GM19468 (cell line): Measurements from ENCODE around the gene CABLES1.
"Not testable (repeated sequence)": the region's sequence is repeated elsewhere in the genome, so short reads cannot be mapped to it uniquely, and the experiment has no call there.

Experiments
- ATAC-seq: cut with Tn5 transposase; IDR thresholded peaks from one replicate; pipeline ENCODE4 v1.9.1; 2021; ENCODE audit warnings: mild to moderate bottlenecking, moderate library complexity, moderate number of reproducible peaks; ENCODE audit not compliant: unreplicated experiment; ENCODE audit errors: extremely low read depth

Gene CABLES1

GRCh38 chr18:23138471-23138870 lies 3.2 kb downstream of the CABLES1 start:
- ATAC-seq, result no peak

GRCh38 chr18:23141104-23141999 lies 6.1 kb downstream of the CABLES1 start:
- ATAC-seq, result no peak

DNA sequence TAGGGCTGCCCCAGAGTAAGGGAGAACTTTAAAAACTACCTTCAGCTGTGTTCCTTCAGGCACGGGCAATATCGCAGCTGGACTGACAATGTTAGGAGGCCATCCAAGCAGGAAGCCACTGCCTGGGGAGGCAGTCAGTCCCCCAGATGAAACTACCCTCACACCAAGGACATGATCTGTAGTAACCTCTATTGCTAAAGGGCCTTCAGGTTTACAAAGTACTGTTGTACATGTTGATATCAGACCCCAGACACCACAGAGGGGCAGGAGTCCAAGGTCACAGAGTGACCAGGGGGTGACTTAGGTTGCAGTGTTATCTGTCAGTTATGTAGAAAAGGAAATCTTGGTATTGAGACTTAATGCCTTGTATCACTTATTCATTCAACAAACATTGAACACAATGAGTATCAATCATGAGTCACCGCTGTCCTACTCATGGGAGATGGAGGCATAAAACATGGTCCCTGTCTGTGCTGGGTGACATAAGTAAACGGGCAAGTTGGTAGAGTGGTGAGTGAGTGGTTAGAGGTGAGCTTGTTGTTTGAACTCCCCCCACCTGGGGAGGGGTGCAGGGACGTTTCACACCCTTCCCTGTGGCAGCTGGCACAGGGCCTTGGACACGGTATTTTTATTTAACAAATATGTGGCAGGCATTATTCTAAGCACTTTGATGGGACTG lies 7.1 kb downstream of the CABLES1 start:
- no peak for ATAC-seq

DNA sequence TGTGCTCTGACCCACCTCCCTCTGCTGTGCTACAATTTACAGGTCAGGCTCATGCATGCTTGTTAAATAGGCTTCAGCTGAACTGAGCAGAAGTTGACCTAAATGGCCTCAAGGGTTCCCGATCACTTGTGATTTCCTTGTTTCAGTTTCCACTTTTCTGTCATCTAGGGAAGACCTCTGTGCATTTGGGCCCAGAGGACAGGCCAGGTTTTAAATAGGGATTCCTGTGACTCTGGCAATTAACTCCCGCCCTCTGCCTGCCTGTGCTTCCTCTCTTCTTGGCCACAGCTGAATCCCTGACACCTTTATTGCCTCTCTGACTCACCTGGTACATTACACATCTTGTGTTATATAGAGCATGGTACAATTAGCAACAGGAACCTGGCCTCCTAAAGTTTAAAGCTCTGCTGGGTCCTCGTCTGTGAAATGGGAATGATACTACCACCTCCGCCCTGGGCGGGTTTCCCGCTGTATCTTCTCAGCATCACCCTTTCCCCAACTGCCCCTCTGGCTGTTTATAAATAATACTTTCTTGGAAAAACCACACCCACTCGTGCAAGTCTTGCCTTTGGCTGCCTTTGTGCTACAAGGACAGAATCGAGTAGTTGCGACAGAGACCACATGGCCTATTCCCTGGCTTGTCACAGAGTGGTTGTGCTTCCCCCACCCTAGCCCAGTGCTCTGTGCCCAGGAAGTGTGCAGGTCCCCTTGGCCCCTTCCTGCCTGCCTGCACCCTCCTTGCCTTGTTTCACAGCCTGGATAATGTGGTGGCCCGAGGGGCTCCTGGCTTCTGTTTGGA lies 7.9 kb downstream of the CABLES1 start:
- ATAC-seq, result no peak

DNA sequence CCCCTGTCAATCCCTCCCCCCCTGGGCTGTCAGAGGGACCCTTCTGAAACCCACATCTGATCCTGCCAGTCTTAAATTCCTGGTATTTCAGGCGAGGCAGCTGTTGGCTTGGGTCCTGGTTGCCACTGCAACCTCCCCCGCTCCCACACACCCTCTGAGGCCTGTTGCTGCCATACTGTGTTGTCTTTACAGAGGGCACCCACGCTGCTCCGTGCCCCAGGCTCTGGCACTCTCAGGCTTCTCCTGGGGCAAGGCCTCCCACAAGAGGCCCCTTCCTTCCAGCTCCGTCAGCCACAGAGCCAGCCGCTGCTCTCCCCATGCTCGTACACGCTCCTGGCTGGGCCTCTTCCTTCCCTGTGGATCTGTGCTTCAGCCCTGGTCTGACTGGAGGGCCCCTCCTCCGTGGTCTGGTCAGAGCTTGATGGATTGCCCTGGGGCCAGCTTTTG lies 8.6 kb downstream of the CABLES1 start:
- ATAC-seq, result no peak

DNA sequence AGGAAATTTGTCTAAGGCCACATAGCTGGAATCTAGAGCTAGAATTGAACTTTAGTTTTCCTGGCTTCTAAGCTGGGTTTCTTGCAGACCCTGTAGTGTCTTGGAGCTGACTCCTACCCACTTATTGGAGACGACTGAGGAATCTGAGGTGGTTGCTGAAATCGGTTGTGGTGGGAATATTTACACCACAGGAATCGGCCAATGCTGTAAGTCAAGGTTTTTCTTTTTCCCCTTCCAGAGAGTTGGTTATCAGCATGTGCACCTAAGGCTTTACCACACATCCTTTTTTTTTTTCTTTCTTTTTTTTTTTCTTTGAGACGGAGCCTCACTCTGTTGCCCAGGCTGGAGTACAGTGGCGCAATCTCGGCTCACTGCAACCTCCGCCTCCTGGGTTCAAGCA lies 9.4 kb downstream of the CABLES1 start:
- no peak for ATAC-seq

DNA sequence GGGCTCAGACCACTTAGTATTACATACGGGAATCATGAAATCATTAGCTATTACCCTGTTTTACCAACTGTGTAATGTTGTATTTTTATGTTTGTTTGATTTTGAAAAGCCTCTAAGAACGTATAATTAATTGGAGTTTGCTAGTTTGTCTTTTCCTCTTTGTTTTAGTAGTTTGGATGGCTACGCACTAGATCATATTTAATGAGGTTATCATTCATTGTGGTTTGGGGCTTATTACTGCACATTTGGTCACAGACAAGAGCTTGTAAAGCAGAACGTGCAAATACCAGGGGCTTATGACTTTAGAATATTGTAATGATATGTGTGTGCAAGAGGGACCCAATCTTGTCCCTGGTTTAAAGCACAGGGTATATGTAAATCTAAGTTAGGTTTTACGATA lies 10.3 kb downstream of the CABLES1 start:
- ATAC-seq, result no peak

DNA sequence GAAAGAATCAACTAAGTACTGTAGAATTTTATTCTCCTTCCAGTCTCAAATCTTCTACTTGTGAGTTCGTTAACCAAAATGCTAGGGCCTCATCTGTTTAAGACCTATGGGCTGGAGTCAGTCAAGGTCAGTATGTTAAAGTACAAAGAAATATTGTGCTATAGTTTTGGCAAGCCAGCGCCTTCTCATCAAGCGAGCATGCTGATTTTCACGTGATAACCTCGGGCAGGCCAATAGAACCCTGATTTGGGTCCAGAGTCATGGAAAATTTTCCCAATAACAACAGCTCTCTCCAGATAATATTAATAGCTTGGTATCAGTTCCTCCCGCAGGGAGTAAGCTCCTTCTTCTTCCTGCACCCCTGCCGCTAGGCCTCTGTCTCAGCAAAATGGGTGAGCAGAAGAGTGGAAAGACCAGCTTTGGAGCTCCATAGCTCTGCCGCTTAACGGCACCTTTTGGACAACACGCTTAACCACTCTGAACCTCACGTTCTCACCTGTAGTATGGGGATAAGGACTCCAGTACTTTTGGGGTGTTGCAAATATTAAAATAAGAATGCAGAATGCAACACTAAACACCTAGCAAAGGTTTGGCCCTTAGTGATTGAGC lies 11.7 kb downstream of the CABLES1 start:
- ATAC-seq, result no peak

DNA sequence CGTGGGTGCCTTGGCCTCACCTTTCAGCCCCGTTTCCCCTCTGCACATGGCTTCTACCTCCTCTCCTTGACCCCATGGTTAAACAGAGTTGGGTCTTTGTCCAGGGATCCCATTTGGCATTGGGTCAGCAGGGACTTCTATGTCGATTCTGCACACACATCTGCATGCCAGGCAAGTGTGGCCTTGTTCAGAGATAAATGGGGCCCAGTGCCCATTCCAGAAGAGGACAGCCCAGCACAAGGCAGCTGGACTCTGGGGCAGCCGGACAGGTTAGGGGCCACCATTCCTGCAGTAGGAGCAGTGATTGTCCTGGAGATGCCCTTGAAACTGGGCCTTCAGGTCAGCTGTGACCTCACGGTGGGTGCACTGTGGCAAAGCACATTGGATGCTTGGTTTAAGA lies 13.1 kb downstream of the CABLES1 start:
- ATAC-seq, result no peak

DNA sequence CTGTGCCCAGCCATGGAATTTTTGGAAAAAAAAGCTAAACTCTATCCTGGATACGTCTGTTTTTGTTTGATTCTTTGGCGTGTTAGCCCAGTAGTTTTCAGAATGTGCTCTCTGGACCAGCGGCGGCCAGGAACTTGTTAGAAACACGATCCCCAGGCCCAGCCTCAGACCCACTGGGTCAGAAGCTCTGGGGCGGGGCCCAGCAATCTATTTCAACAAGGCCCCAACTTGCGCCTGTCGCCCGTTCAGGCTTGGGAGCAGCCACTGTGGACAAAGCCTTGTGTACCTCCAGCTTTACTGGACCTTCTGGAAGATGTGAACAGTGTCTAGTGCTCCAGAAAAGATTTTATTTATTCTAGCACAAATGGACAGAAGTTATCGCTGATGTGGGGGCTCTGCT lies 14.3 kb downstream of the CABLES1 start:
- no peak for ATAC-seq

GRCh38 chr18:23151414-23152099 lies 16.3 kb downstream of the CABLES1 start:
- ATAC-seq, result no peak

DNA sequence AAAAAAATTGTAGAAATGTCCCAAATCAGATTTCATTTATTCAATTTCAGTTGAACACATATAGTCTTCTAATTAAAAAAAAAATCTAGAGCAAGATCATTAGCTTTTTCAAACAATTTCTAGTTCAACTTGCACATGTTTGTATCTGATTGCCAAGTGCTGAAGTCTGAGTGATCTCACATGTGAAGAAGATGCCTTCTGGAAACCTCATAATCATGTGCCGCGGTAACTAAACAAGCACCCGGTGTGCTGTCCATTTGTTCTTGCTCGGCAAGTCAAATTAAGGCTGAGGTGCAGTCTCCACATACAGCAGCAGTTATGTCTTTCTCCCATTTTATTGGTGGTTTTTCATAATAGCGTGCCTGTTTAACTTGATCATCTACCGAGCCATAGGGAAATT lies 18.7 kb downstream of the CABLES1 start:
- ATAC-seq, result no peak

GRCh38 chr18:23154823-23155500 lies 19.7 kb downstream of the CABLES1 start:
- ATAC-seq, result no peak

GRCh38 chr18:23155537-23155936 lies 20.3 kb downstream of the CABLES1 start:
- ATAC-seq, result no peak

DNA sequence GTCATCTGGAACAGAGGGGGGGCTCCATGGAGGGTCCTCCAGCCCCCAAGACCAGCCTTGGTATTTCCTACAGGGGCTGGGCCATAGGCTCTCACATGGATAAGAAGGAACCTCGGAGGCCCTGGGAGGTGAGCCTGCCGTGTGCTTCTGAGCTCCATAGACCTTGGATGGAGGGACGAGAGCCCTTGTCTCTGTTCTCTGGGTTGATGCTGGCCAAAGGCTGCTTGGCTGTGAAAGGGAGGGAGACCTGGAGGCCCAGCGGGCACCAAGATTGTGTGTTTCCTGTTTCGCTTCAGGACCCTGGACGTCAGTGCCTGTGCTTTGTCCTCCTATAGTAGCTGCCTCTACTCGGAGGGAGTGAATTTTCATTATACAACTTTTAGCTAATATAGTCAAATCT lies 20.8 kb downstream of the CABLES1 start:
- ATAC-seq, result no peak

DNA sequence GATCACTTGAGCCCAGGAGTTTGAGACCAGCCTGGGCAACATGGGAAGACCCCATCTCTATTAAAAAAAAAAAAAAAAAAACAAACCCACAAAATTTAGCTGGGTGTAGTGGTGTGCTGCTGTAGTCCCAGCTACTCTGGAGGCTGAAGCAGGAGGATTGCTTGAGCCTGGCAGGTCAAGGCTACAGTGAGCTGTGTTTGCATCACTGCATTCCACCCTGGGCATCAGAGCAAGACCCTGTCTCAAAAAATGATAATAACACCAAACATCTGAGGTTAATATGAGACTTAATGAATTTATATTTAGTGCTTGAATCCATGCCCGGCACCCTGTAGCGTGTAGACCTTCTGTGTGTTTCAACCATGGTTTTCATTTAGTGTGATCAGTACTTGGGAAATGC lies 22.8 kb downstream of the CABLES1 start:
- ATAC-seq, result no peak

- not testable (repeated sequence) for ATAC-seq
These were observed 23.6 kb downstream of the CABLES1 start for GRCh38 chr18:23158884-23159283.

GRCh38 chr18:23159344-23159743 lies 24.1 kb downstream of the CABLES1 start:
- ATAC-seq, result no peak

GRCh38 chr18:23162473-23162872 lies 27.2 kb downstream of the CABLES1 start:
- ATAC-seq, result no peak
